WTC11 (cell line): ENCODE data around the gene PIWIL4. TPM values are rescaled to one million over a fixed set of nuclear protein-coding genes. Genes with fewer than 3 reads are reported as not detected.
"Not testable (repeated sequence)": the region's sequence is repeated elsewhere in the genome, so short reads cannot be mapped to it uniquely, and the experiment has no call there.

Source experiments
- ATAC-seq: fragments of 200-7000 bp; cut with Tn5 transposase; 2 replicates; pipeline ENCODE4 v1.10.0; 2021; ENCODE audit warnings: mild to moderate bottlenecking, moderate library complexity
- CTCF ChIA-PET: fragments of 300-600 bp; sonication (Branson Sonifier 250); formaldehyde crosslinking; loops from one replicate; lab custom pipeline; 2021; ENCODE audit warnings: antibody characterized with exemption; lab: Charles Lee
- POLR2A ChIA-PET: fragments of 350-600 bp; sonication (Branson Sonifier 250); formaldehyde crosslinking; loops from one replicate; lab custom pipeline; 2021; ENCODE audit warnings: antibody characterized with exemption; lab: Charles Lee
- DNase-seq: peaks from one replicate; pipeline ENCODE4 v3.0.0; 2021; ENCODE audit warnings: low spot score
- H3K27ac Mint-ChIP-seq: 2 replicates; pipeline ENCODE4 v1.8.0; 2021; ENCODE audit warnings: mixed read lengths
- H3K27me3 Mint-ChIP-seq: 2 replicates; pipeline ENCODE4 v1.8.0; 2021; ENCODE audit warnings: low read depth, mild to moderate bottlenecking, moderate library complexity, mixed read lengths
- H3K36me3 Mint-ChIP-seq: 2 replicates; pipeline ENCODE4 v1.8.0; 2021; ENCODE audit warnings: mixed read lengths
- H3K4me1 Mint-ChIP-seq: 2 replicates; pipeline ENCODE4 v1.8.0; 2022; ENCODE audit warnings: mixed read lengths
- H3K4me3 Mint-ChIP-seq: 2 replicates; pipeline ENCODE4 v1.8.0; 2021; ENCODE audit warnings: mild to moderate bottlenecking, moderate library complexity, mixed read lengths
- H3K9me3 Mint-ChIP-seq: 2 replicates; pipeline ENCODE4 v1.8.0; 2021; ENCODE audit warnings: mixed read lengths
- AFF4 ChIP-seq: sonication (generic); formaldehyde crosslinking; IDR thresholded peaks from 2 replicates; pipeline ENCODE4 v1.8.1; 2023; ENCODE audit warnings: mild to moderate bottlenecking, missing genetic modification reagents, borderline replicate concordance
- ATF2 ChIP-seq: sonication (generic); formaldehyde crosslinking; IDR thresholded peaks from 2 replicates; pipeline ENCODE4 v1.8.1; 2022; ENCODE audit warnings: low read depth, missing genetic modification reagents, borderline replicate concordance
- ATF3 ChIP-seq: sonication (generic); formaldehyde crosslinking; conservative IDR thresholded peaks from 2 replicates; pipeline ENCODE4 v1.8.1; 2022; ENCODE audit warnings: mild to moderate bottlenecking, missing genetic modification reagents
- CREM ChIP-seq: sonication (generic); formaldehyde crosslinking; IDR thresholded peaks from 2 replicates; pipeline ENCODE4 v1.8.1; 2022; ENCODE audit warnings: mild to moderate bottlenecking, missing genetic modification reagents, moderate library complexity
- ELF4 ChIP-seq: sonication (generic); formaldehyde crosslinking; IDR thresholded peaks from 2 replicates; pipeline ENCODE4 v1.8.1; 2022; ENCODE audit warnings: low read depth, mild to moderate bottlenecking, moderate library complexity, missing genetic modification reagents
- FOXJ3 ChIP-seq: sonication (generic); formaldehyde crosslinking; IDR thresholded peaks from 2 replicates; pipeline ENCODE4 v1.9.0; 2021; ENCODE audit warnings: missing genetic modification reagents, mild to moderate bottlenecking, borderline replicate concordance
- GTF2I ChIP-seq: fragments of 250-450 bp; sonication (Bioruptor Pico); conservative IDR thresholded peaks from 2 replicates; pipeline ENCODE4 v1.4.0; 2021; ENCODE audit warnings: mild to moderate bottlenecking
- IRF2 ChIP-seq: sonication (generic); formaldehyde crosslinking; IDR thresholded peaks from 2 replicates; pipeline ENCODE4 v1.8.0; 2022; ENCODE audit warnings: low read depth, missing genetic modification reagents, borderline replicate concordance
- MXD4 ChIP-seq: fragments of 250-450 bp; sonication (Bioruptor Pico); IDR thresholded peaks from 2 replicates; pipeline ENCODE4 v1.8.0; 2021; ENCODE audit warnings: mild to moderate bottlenecking, moderate library complexity, borderline replicate concordance
- NFE2L1 ChIP-seq: sonication (generic); formaldehyde crosslinking; IDR thresholded peaks from 2 replicates; pipeline ENCODE4 v1.8.1; 2023; ENCODE audit warnings: missing genetic modification reagents
- NFYB ChIP-seq: sonication (generic); formaldehyde crosslinking; conservative IDR thresholded peaks from 2 replicates; pipeline ENCODE4 v1.8.0; 2022; ENCODE audit warnings: low read depth, missing genetic modification reagents
- RORB ChIP-seq: fragments of 250-450 bp; sonication (Bioruptor Pico); IDR thresholded peaks from 2 replicates; pipeline ENCODE4 v1.9.0; 2021; ENCODE audit warnings: mild to moderate bottlenecking
- SOX15 ChIP-seq: fragments of 250-450 bp; sonication (Bioruptor Pico); IDR thresholded peaks from 2 replicates; pipeline ENCODE4 v1.9.0; 2021; ENCODE audit warnings: mild to moderate bottlenecking
- TCF7 ChIP-seq: sonication (generic); formaldehyde crosslinking; IDR thresholded peaks from 2 replicates; pipeline ENCODE4 v1.8.0; 2022; ENCODE audit warnings: mild to moderate bottlenecking, low read depth, missing genetic modification reagents, moderate library complexity
- ZNF219 ChIP-seq: sonication (generic); formaldehyde crosslinking; IDR thresholded peaks from 2 replicates; pipeline ENCODE4 v1.8.0; 2023; ENCODE audit warnings: missing genetic modification reagents, mild to moderate bottlenecking, borderline replicate concordance
- total RNA-seq: library from RNA; stranded (reverse); gene quantifications from 3 replicates; pipeline ENCODE4 v1.2.3, GENCODE V29; 2021
- TF ChIP-seq, protein P1 (sequence below): sonication (generic); formaldehyde crosslinking; IDR thresholded peaks from 2 replicates; pipeline ENCODE4 v1.8.1; 2022; ENCODE audit warnings: missing genetic modification reagents, borderline replicate concordance
- TF ChIP-seq, protein P2 (sequence below): sonication (generic); formaldehyde crosslinking; IDR thresholded peaks from 2 replicates; pipeline ENCODE4 v1.8.1; 2023; ENCODE audit warnings: mild to moderate bottlenecking, missing genetic modification reagents, moderate library complexity
- TF ChIP-seq, protein P3 (sequence below): sonication (generic); formaldehyde crosslinking; IDR thresholded peaks from 2 replicates; pipeline ENCODE4 v1.8.0; 2023; ENCODE audit warnings: missing genetic modification reagents
- TF ChIP-seq, protein P4 (sequence below): sonication (generic); formaldehyde crosslinking; IDR thresholded peaks from 2 replicates; pipeline ENCODE4 v1.8.1; 2023; ENCODE audit warnings: mild to moderate bottlenecking, missing genetic modification reagents, moderate library complexity

Gene PIWIL4
- total RNA-seq, 1 experiment from 2014 or later: 0.33 TPM

DNA sequence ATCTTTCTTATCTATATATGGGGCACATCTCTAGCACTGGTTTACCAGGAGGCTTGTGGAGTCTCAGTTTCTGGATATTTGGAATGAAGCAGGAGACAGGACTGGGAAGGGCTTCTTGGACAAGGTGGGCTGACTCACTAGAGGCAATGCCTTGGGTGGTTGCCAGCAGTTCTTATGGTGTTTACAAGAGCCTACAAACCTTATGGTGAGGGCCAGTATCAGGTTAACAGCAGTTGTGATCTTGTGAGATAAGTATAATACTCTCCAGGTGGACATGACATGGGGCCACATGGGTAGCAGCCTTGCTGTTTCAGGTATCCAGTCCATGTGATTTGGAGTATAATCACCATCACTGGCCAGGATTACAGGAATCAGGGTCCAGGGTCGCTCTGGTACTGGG lies 13.2 kb upstream of the PIWIL4 start:
- ChIA-PET POLR2A (no interaction called here), CTCF (interaction anchor here (1.0 kb wide), 1 partner anchor 10 kb away, joined by 3 read pairs; the partner anchor contains the start of gene FUT4)
- H3K4me3 Mint-ChIP-seq: no peak overlapping the region
- ATAC-seq: no peak
- no peaks in the 10 kb centered on the region for H3K9me3 Mint-ChIP-seq
- H3K4me1 Mint-ChIP-seq: no peaks in the 10 kb centered on the region
- H3K36me3 Mint-ChIP-seq: no peaks in the 10 kb centered on the region
- DNase-seq: no peak
- no peaks in the 10 kb centered on the region for H3K27me3 Mint-ChIP-seq
- H3K27ac Mint-ChIP-seq: no peak overlapping the region
- TF ChIP-seq, protein P1, sequence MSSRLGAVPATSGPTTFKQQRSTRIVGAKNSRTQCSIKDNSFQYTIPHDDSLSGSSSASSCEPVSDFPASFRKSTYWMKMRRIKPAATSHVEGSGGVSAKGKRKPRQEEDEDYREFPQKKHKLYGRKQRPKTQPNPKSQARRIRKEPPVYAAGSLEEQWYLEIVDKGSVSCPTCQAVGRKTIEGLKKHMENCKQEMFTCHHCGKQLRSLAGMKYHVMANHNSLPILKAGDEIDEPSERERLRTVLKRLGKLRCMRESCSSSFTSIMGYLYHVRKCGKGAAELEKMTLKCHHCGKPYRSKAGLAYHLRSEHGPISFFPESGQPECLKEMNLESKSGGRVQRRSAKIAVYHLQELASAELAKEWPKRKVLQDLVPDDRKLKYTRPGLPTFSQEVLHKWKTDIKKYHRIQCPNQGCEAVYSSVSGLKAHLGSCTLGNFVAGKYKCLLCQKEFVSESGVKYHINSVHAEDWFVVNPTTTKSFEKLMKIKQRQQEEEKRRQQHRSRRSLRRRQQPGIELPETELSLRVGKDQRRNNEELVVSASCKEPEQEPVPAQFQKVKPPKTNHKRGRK (CRISPR knock-in tag): no peak
- TF ChIP-seq FOXJ3 (no peak), SOX15 (CRISPR knock-in tag) (no peak), NFE2L1 (no peak), NFYB (CRISPR knock-in tag) (no peak), TCF7 (no peak), RORB (CRISPR knock-in tag) (no peak), AFF4 (CRISPR knock-in tag) (no peak), IRF2 (CRISPR knock-in tag) (no peak), ATF2 (CRISPR knock-in tag) (no peak), ELF4 (CRISPR knock-in tag) (no peak), ATF3 (CRISPR knock-in tag) (no peak), MXD4 (no peak), ZNF219 (CRISPR knock-in tag) (no peak), GTF2I (CRISPR knock-in tag) (no peak), CREM (CRISPR knock-in tag) (no peak)
- TF ChIP-seq, protein P2, sequence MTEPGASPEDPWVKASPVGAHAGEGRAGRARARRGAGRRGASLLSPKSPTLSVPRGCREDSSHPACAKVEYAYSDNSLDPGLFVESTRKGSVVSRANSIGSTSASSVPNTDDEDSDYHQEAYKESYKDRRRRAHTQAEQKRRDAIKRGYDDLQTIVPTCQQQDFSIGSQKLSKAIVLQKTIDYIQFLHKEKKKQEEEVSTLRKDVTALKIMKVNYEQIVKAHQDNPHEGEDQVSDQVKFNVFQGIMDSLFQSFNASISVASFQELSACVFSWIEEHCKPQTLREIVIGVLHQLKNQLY (CRISPR knock-in tag): no peak
- TF ChIP-seq, protein P3, sequence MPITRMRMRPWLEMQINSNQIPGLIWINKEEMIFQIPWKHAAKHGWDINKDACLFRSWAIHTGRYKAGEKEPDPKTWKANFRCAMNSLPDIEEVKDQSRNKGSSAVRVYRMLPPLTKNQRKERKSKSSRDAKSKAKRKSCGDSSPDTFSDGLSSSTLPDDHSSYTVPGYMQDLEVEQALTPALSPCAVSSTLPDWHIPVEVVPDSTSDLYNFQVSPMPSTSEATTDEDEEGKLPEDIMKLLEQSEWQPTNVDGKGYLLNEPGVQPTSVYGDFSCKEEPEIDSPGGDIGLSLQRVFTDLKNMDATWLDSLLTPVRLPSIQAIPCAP (CRISPR knock-in tag): no peak
- TF ChIP-seq, protein P4, sequence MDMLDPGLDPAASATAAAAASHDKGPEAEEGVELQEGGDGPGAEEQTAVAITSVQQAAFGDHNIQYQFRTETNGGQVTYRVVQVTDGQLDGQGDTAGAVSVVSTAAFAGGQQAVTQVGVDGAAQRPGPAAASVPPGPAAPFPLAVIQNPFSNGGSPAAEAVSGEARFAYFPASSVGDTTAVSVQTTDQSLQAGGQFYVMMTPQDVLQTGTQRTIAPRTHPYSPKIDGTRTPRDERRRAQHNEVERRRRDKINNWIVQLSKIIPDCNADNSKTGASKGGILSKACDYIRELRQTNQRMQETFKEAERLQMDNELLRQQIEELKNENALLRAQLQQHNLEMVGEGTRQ (CRISPR knock-in tag): no peak
- TF ChIP-seq, all 79 proteins: peak for 0

DNA sequence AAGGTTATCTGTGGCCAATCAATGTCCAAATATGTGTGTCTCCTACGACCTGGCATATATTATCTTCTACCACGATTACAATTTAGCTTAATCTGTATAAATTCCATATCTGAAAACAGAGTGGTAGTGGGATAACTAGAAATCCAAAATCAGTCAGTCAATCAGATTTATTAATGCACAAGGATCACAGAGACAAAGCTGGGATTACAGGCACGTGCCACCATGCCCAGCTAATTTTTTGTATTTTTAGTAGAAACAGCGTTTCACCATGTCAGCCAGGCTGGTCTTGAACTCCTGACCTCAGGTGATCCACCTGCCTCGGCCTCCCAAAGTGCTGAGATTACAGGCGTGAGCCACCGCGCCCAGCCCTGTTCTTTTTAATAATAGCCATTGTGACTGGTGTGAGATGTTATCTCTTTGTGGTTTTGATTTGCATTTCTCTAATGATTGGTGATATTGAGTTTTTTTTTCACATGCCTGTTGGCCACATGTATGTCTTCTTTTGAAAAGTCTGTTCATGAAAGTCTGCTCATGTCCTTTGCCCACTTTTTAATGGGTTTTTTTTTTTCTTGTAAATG lies 11.3 kb upstream of the PIWIL4 start:
- POLR2A ChIA-PET, CTCF ChIA-PET: not testable (repeated sequence)

More for the DNA sequence above, 11.3 kb upstream of the PIWIL4 start:
- H3K4me1 Mint-ChIP-seq, H3K36me3 Mint-ChIP-seq, DNase-seq, H3K27me3 Mint-ChIP-seq, H3K27ac Mint-ChIP-seq, H3K4me3 Mint-ChIP-seq, H3K9me3 Mint-ChIP-seq, ATAC-seq: not testable (repeated sequence)
